Measurements from ENCODE around the gene IRF2BP2. TPM values are rescaled to one million over a fixed set of nuclear protein-coding genes. Genes with fewer than 3 reads are reported as not detected.

The IRF2BP2 gene
- total and polyA plus RNA-seq, 2 of the 13 experiments (the other 11 are each of a cell fraction or from before 2014, with no cell fraction given), result 140 to 147 TPM

GRCh38 chr1:234619794-234620247 is 9.8 kb upstream of the IRF2BP2 start (continued):
- TF ChIP-seq PBX2 (CRISPR knock-in tag; IDR thresholded peaks at IDR 0.05) (no peak), ZNF501 (CRISPR knock-in tag; IDR thresholded peaks at IDR 0.05) (no peak), ZNF124 (CRISPR knock-in tag; IDR thresholded peaks at IDR 0.05) (no peak), ZBTB4 (CRISPR knock-in tag; IDR thresholded peaks at IDR 0.05; ENCODE audit: borderline replicate concordance) (no peak), ZBTB8A (CRISPR knock-in tag; IDR thresholded peaks at IDR 0.05; ENCODE audit: borderline replicate concordance, low read depth) (no peak), JARID2 (CRISPR knock-in tag; IDR thresholded peaks at IDR 0.05; ENCODE audit: insufficient replicate concordance) (no peak), HNRNPK (IDR thresholded peaks at IDR 0.05; ENCODE audit: low read depth, low read length, poor library complexity, severe bottlenecking) (no peak), DNMT3B (CRISPR knock-in tag; conservative IDR thresholded peaks at IDR 0.05) (no peak), GTF3A (CRISPR knock-in tag; conservative IDR thresholded peaks at IDR 0.05) (no peak), TFDP2 (CRISPR knock-in tag; IDR thresholded peaks at IDR 0.05) (no peak; the same call in 1 of the 2 replicates), PPARG (CRISPR knock-in tag; conservative IDR thresholded peaks at IDR 0.05) (peak; percentile 85), SSRP1 (CRISPR knock-in tag; IDR thresholded peaks at IDR 0.05) (no peak), HNRNPH1 (optimal IDR thresholded peaks at IDR 0.05; ENCODE audit: low read depth, low read length) (no peak), ZSCAN29 (CRISPR knock-in tag; conservative IDR thresholded peaks at IDR 0.05) (0 out of 2 replicates have a peak, but pooled peaks have one; percentile 21), CENPX (CRISPR knock-in tag; IDR thresholded peaks at IDR 0.05) (no peak), ZUFSP (CRISPR knock-in tag; IDR thresholded peaks at IDR 0.05; ENCODE audit: borderline replicate concordance) (no peak), EZH2 (conservative IDR thresholded peaks at IDR 0.05; ENCODE audit: low read depth, low read length) (no peak), FOXA3 (CRISPR knock-in tag; IDR thresholded peaks at IDR 0.05) (peak; percentile 95), EEA1 (CRISPR knock-in tag; IDR thresholded peaks at IDR 0.05; ENCODE audit: borderline replicate concordance) (no peak), ZFP37 (CRISPR knock-in tag; IDR thresholded peaks at IDR 0.05; ENCODE audit: borderline replicate concordance) (no peak), MED8 (CRISPR knock-in tag; IDR thresholded peaks at IDR 0.05; ENCODE audit: insufficient replicate concordance) (peak; percentile 81), ZNF33A (CRISPR knock-in tag; IDR thresholded peaks at IDR 0.05; ENCODE audit: borderline replicate concordance) (no peak), SAFB2 (CRISPR knock-in tag; IDR thresholded peaks at IDR 0.05; ENCODE audit: borderline replicate concordance, low read depth) (no peak; the same call in 1 of the 2 replicates), PITX1 (CRISPR knock-in tag; IDR thresholded peaks at IDR 0.05) (peak; percentile 69; the same call in 1 of the 2 replicates)

Data from HepG2 (cell line).